Ascending aorta (tissue), 2 donors: ENCODE measurements around the gene GUCY1A2. TPM values are rescaled to one million over a fixed set of nuclear protein-coding genes. Genes with fewer than 3 reads are reported as not detected.

Experiments
- DNase-seq, 2 donors: peaks; one replicate each; pipeline ENCODE4 v3.0.0-alpha.2; 2019; ENCODE audit warnings: low spot score in 2 of 2
- H3K27ac ChIP-seq, 2 donors: fragments of 200-600 bp; sonication (generic); one replicate each; pipeline ENCODE4 v1.5.1; 2016 to 2017; ENCODE audit warnings: mild to moderate bottlenecking in 1 of 2
- H3K27me3 ChIP-seq: fragments of 200-600 bp; sonication (generic); one replicate; pipeline ENCODE4 v1.5.1; 2017
- H3K36me3 ChIP-seq, 2 donors: fragments of 200-600 bp; sonication (generic); one replicate each; pipeline ENCODE4 v1.5.1; 2016
- H3K4me1 ChIP-seq, 2 donors: fragments of 200-600 bp; sonication (generic); one replicate each; pipeline ENCODE4 v1.5.1; 2016 to 2017; ENCODE audit warnings: mild to moderate bottlenecking in 1 of 2
- H3K4me3 ChIP-seq, 2 donors: fragments of 200-600 bp; sonication (generic); one replicate each; pipeline ENCODE4 v1.5.1; 2016 to 2017; ENCODE audit warnings: mild to moderate bottlenecking in 1 of 2
- H3K9me3 ChIP-seq, 2 donors: fragments of 200-600 bp; sonication (generic); one replicate each; pipeline ENCODE4 v1.5.1; 2016
- CTCF ChIP-seq, 3 experiments: fragments of 200-600 bp in 2 of 3; fragments of 450-650 bp in 1 of 3; sonication (generic) in 2 of 3; IDR thresholded peaks; one replicate each; pipeline ENCODE4 v1.5.1; 2016 to 2019; ENCODE audit warnings: antibody characterized with exemption in 3 of 3, mild to moderate bottlenecking in 1 of 3, moderate library complexity in 1 of 3
- intact Hi-C: fragments of 100-400 bp; cut with DNase I; formaldehyde crosslinking; loops from one replicate; pipeline ENCODE4 v1.15.1; 2023
- total RNA-seq: library from RNA; depleted of rRNA; stranded (reverse); fragments of >200 nt; gene quantifications from one replicate; pipeline ENCODE4 v1.1.0, GENCODE V29; 2016

GUCY1A2 gene
- total RNA-seq, 1 donor from 2014 or later = 5.6 TPM

- no peaks in the 10 kb centered on the region for H3K36me3 ChIP-seq
- no peaks in the 10 kb centered on the region for H3K9me3 ChIP-seq
- no peak overlapping the region for H3K27ac ChIP-seq
- intact Hi-C loops = no loop called here
- H3K4me1 ChIP-seq = no peaks in the 10 kb centered on the region
- no peaks in the 10 kb centered on the region for H3K27me3 ChIP-seq
- DNase-seq = no peak
- TF ChIP-seq CTCF (IDR thresholded peaks at IDR 0.05) = no peak
- H3K4me3 ChIP-seq = no peak overlapping the region
These were observed 58.5 kb downstream of the GUCY1A2 start for GRCh38 chr11:106959800-106960199.

- no peak overlapping the region for H3K4me3 ChIP-seq
- intact Hi-C loops = no loop called here
- no peaks in the 10 kb centered on the region for H3K27me3 ChIP-seq
- H3K9me3 ChIP-seq = no peaks in the 10 kb centered on the region
- DNase-seq = no peak
- no peaks in the 10 kb centered on the region for H3K4me1 ChIP-seq
- H3K36me3 ChIP-seq = no peaks in the 10 kb centered on the region
- H3K27ac ChIP-seq = no peak overlapping the region
- TF ChIP-seq CTCF (IDR thresholded peaks at IDR 0.05) = no peak
These were observed 58.9 kb downstream of the GUCY1A2 start for GRCh38 chr11:106959386-106959785.

GRCh38 chr11:106958517-106959248 lies 59.6 kb downstream of the GUCY1A2 start:
- DNase-seq = no peak
- Histone ChIP-seq H3K36me3 (no peaks in the 10 kb centered on the region), H3K9me3 (no peaks in the 10 kb centered on the region), H3K4me3 (no peak overlapping the region), H3K4me1 (no peaks in the 10 kb centered on the region), H3K27ac (no peak overlapping the region), H3K27me3 (no peaks in the 10 kb centered on the region)
- intact Hi-C loops = no loop called here
- no peak for TF ChIP-seq CTCF (IDR thresholded peaks at IDR 0.05)

- no peak for TF ChIP-seq CTCF (IDR thresholded peaks at IDR 0.05)
- H3K27me3 ChIP-seq = no peaks in the 10 kb centered on the region
- H3K27ac ChIP-seq = no peak overlapping the region
- no peak overlapping the region for H3K4me3 ChIP-seq
- no peaks in the 10 kb centered on the region for H3K36me3 ChIP-seq
- H3K4me1 ChIP-seq = no peaks in the 10 kb centered on the region
- intact Hi-C loops = no loop called here
- no peaks in the 10 kb centered on the region for H3K9me3 ChIP-seq
- no peak for DNase-seq
These were observed 61.2 kb downstream of the GUCY1A2 start for GRCh38 chr11:106957030-106957482.

GRCh38 chr11:106950067-106950491 lies 68.2 kb downstream of the GUCY1A2 start:
- TF ChIP-seq CTCF (IDR thresholded peaks at IDR 0.05) = no peak
- H3K36me3 ChIP-seq = no peaks in the 10 kb centered on the region
- no peaks in the 10 kb centered on the region for H3K4me1 ChIP-seq
- intact Hi-C loops = no loop called here
- no peak for DNase-seq
- no peak overlapping the region for H3K4me3 ChIP-seq
- no peak overlapping the region for H3K27ac ChIP-seq
- H3K27me3 ChIP-seq = no peaks in the 10 kb centered on the region
- no peaks in the 10 kb centered on the region for H3K9me3 ChIP-seq
